ENCODE data around the gene HVCN1. TPM values are rescaled to one million over a fixed set of nuclear protein-coding genes. Genes with fewer than 3 reads are reported as not detected.
"Not testable (repeated sequence)": the region's sequence is repeated elsewhere in the genome, so short reads cannot be mapped to it uniquely, and the experiment has no call there.

HVCN1 gene
- total RNA-seq (10 to 100 TPM in 3 of 5 donors, 1 to 10 TPM in 2; 5.6 to 18.7 (median 14.2) TPM), total RNA-seq (1.1 to 27.4 (median 7.2) reads per million in 29 experiments)
- 15.9 TPM for total RNA-seq (2013)

- Histone ChIP-seq H3K4me3 (ENCODE audit: control insufficient read depth in 1 of 2, extremely low read depth in 1 of 2, low read length in 1 of 2) (peak within 1 kb of the TSS; percentile 63 to 75), H3K9me3 (no peaks in the 10 kb centered on the region), H3K27me3 (replicated peaks in 1 of 2; ENCODE audit: control insufficient read depth in 2 of 2, extremely low read depth in 1 of 2, insufficient read depth in 2 of 2, low read length in 1 of 2) (no peaks in the 10 kb centered on the region), H3K4me1 (ENCODE audit: control insufficient read depth in 1 of 2, extremely low read depth in 1 of 2, insufficient read depth in 2 of 2, low read length in 2 of 2) (peaks cover 11 to 38% of the 10 kb centered on the region in 2 experiments), H3K36me3 (ENCODE audit: control insufficient read depth in 2 of 2, extremely low read depth in 1 of 2, insufficient read depth in 1 of 2, low read length in 1 of 2) (peaks cover 2 to 5% of the 10 kb centered on the region in 2 donors), H3K27ac (ENCODE audit: low read length) (peak within 1 kb of the TSS; percentile 57)
- peaks cover 38 to 54% (median 38%) of the 10 kb centered on the region in 3 donors for H3K4me1 Mint-ChIP-seq
- DNase-seq (peak in 9 of 35 experiments; percentile 16 to 51 (median 22)), ATAC-seq (replicated peaks in 1 of 4) (peak; percentile 69 to 73 (median 72))
- CTCF ChIA-PET, result interaction anchor here in 1 of 2 donors (0.6 kb wide), 1 partner anchor 257 kb away, joined by 3 read pairs; no protein-coding TSS in a partner anchor
- H3K4me3 Mint-ChIP-seq, result peak within 1 kb of the TSS; percentile 87 to 95 (median 95)
- POLR2A ChIA-PET, result no interaction called here
- H3K36me3 Mint-ChIP-seq, result peaks cover 19% of the 10 kb centered on the region
- H3K27ac Mint-ChIP-seq, result peak within 1 kb of the TSS; percentile 89 to 91
- 23% methylated on average over 33 of the region's 64 CpGs for WGBS (ENCODE audit: insufficient coverage)
- no peaks in the 10 kb centered on the region for H3K27me3 Mint-ChIP-seq
- no peaks in the 10 kb centered on the region for H3K9me3 Mint-ChIP-seq
These were observed at the start of gene HVCN1 for GRCh38 chr12:110688446-110689280. HVCN1 (minus strand) TSS chr12:110689115; CDS start chr12:110683245, 5,870 bp downstream.

- H3K4me1 ChIP-seq (ENCODE audit: control insufficient read depth in 1 of 2, extremely low read depth in 1 of 2, insufficient read depth in 2 of 2, low read length in 2 of 2), result peaks cover 42 to 61% of the 10 kb centered on the region in 2 experiments
- ChIA-PET POLR2A (interaction anchor here (0.7 to 1.0 kb wide), 2 partner anchors 9 to 1229 kb away, joined by 3 read pairs; no protein-coding TSS in a partner anchor), CTCF (interaction anchor here in 1 of 2 donors (0.5 kb wide), 1 partner anchor 736 kb away, joined by 6 read pairs; no protein-coding TSS in a partner anchor)
- no peak for DNase-seq
- Mint-ChIP-seq H3K36me3 (peaks cover 14% of the 10 kb centered on the region), H3K9me3 (no peaks in the 10 kb centered on the region), H3K4me1 (peaks cover 72 to 81% (median 77%) of the 10 kb centered on the region in 3 donors), H3K27ac (peak overlapping the region; percentile 82 to 83), H3K27me3 (no peaks in the 10 kb centered on the region), H3K4me3 (peak overlapping the region; percentile 69 to 94 (median 76))
- H3K27ac ChIP-seq (ENCODE audit: low read length), result peak overlapping the region; percentile 19
- no peak overlapping the region for H3K4me3 ChIP-seq (ENCODE audit: control insufficient read depth in 1 of 2, extremely low read depth in 1 of 2, low read length in 1 of 2)
- no peaks in the 10 kb centered on the region for H3K9me3 ChIP-seq
- ATAC-seq (replicated peaks in 1 of 4), result no peak
- H3K27me3 ChIP-seq (replicated peaks in 1 of 2; ENCODE audit: control insufficient read depth in 2 of 2, extremely low read depth in 1 of 2, insufficient read depth in 2 of 2, low read length in 1 of 2), result no peaks in the 10 kb centered on the region
- WGBS (ENCODE audit: insufficient coverage), result 60% methylated on average over 1 of the region's 3 CpGs
- H3K36me3 ChIP-seq (ENCODE audit: control insufficient read depth in 2 of 2, extremely low read depth in 1 of 2, insufficient read depth in 1 of 2, low read length in 1 of 2), result peaks cover 3 to 18% of the 10 kb centered on the region in 2 donors
These were observed 48.6 kb upstream of the HVCN1 start for GRCh38 chr12:110737532-110737931.

- ATAC-seq (replicated peaks in 1 of 4), result not testable (repeated sequence)
- H3K36me3 Mint-ChIP-seq, result peaks cover 16% of the 10 kb centered on the region
- POLR2A ChIA-PET, result interaction anchor here in 1 of 2 donors (0.7 kb wide), 1 partner anchor 1229 kb away, joined by 3 read pairs; no protein-coding TSS in a partner anchor
These were observed 48.1 kb upstream of the HVCN1 start for GRCh38 chr12:110737016-110737415.

GRCh38 chr12:110733900-110734299 is 45.0 kb upstream of the HVCN1 start:
- H3K27ac ChIP-seq (ENCODE audit: low read length), result no peak overlapping the region
- CTCF ChIA-PET, result no interaction called here
- H3K27me3 ChIP-seq (replicated peaks in 1 of 2; ENCODE audit: control insufficient read depth in 2 of 2, extremely low read depth in 1 of 2, insufficient read depth in 2 of 2, low read length in 1 of 2), result no peaks in the 10 kb centered on the region
- Mint-ChIP-seq H3K4me1 (peaks cover 69 to 87% (median 81%) of the 10 kb centered on the region in 3 donors), H3K4me3 (peak overlapping the region; percentile 4 to 62 (median 46)), H3K36me3 (peaks cover 39% of the 10 kb centered on the region), H3K27me3 (no peaks in the 10 kb centered on the region), H3K9me3 (no peaks in the 10 kb centered on the region), H3K27ac (peak overlapping the region; percentile 71 to 75)
- peaks cover 3 to 47% of the 10 kb centered on the region in 2 donors for H3K36me3 ChIP-seq (ENCODE audit: control insufficient read depth in 2 of 2, extremely low read depth in 1 of 2, insufficient read depth in 1 of 2, low read length in 1 of 2)
- no peaks in the 10 kb centered on the region for H3K9me3 ChIP-seq
- POLR2A ChIA-PET, result interaction anchor here in 1 of 2 donors (0.6 kb wide), 1 partner anchor 13 kb away, joined by 3 read pairs; no protein-coding TSS in a partner anchor
- 83% methylated on average over 1 of the region's 1 CpG for WGBS (ENCODE audit: insufficient coverage)
- H3K4me1 ChIP-seq (ENCODE audit: control insufficient read depth in 1 of 2, extremely low read depth in 1 of 2, insufficient read depth in 2 of 2, low read length in 2 of 2), result peaks cover 21 to 51% of the 10 kb centered on the region in 2 experiments
- no peak for DNase-seq
- no peak overlapping the region for H3K4me3 ChIP-seq (ENCODE audit: control insufficient read depth in 1 of 2, extremely low read depth in 1 of 2, low read length in 1 of 2)
- no peak for ATAC-seq (replicated peaks in 1 of 4)

More at GRCh38 chr12:110737016-110737415, 48.1 kb upstream of the HVCN1 start:
- H3K27me3 ChIP-seq (replicated peaks in 1 of 2; ENCODE audit: control insufficient read depth in 2 of 2, extremely low read depth in 1 of 2, insufficient read depth in 2 of 2, low read length in 1 of 2); H3K9me3 ChIP-seq; H3K27ac ChIP-seq (ENCODE audit: low read length); H3K9me3 Mint-ChIP-seq; DNase-seq; H3K4me3 ChIP-seq (ENCODE audit: control insufficient read depth in 1 of 2, extremely low read depth in 1 of 2, low read length in 1 of 2); H3K27me3 Mint-ChIP-seq: not testable (repeated sequence)
- H3K4me1 Mint-ChIP-seq, result peaks cover 78 to 86% (median 82%) of the 10 kb centered on the region in 3 donors
- peak overlapping the region; percentile 44 to 85 for H3K27ac Mint-ChIP-seq
- WGBS (ENCODE audit: insufficient coverage), result no CpG with 5 or more reads among the region's 5 CpGs
- CTCF ChIA-PET, result interaction anchor here in 1 of 2 donors (1.0 kb wide), 1 partner anchor 10 kb away, joined by 5 read pairs; no protein-coding TSS in a partner anchor
- H3K4me1 ChIP-seq (ENCODE audit: control insufficient read depth in 1 of 2, extremely low read depth in 1 of 2, insufficient read depth in 2 of 2, low read length in 2 of 2), result peaks cover 42 to 61% of the 10 kb centered on the region in 2 experiments
- peaks cover 3 to 20% of the 10 kb centered on the region in 2 donors for H3K36me3 ChIP-seq (ENCODE audit: control insufficient read depth in 2 of 2, extremely low read depth in 1 of 2, insufficient read depth in 1 of 2, low read length in 1 of 2)
- H3K4me3 Mint-ChIP-seq, result peak overlapping the region; percentile 17 to 94 (median 39)

GRCh38 chr12:110733089-110733715 is 44.3 kb upstream of the HVCN1 start:
- peak overlapping the region; percentile 58 to 74 for H3K27ac Mint-ChIP-seq
- POLR2A ChIA-PET, result no interaction called here
- no peak overlapping the region for H3K27ac ChIP-seq (ENCODE audit: low read length)
- peaks cover 15 to 49% of the 10 kb centered on the region in 2 experiments for H3K4me1 ChIP-seq (ENCODE audit: control insufficient read depth in 1 of 2, extremely low read depth in 1 of 2, insufficient read depth in 2 of 2, low read length in 2 of 2)
- H3K4me3 ChIP-seq (ENCODE audit: control insufficient read depth in 1 of 2, extremely low read depth in 1 of 2, low read length in 1 of 2), result no peak overlapping the region
- 0% methylated on average over 1 of the region's 5 CpGs for WGBS (ENCODE audit: insufficient coverage)
- ATAC-seq (replicated peaks in 1 of 4) (no peak), DNase-seq (no peak)
- H3K4me1 Mint-ChIP-seq, result peaks cover 62 to 87% (median 80%) of the 10 kb centered on the region in 3 donors
- H3K4me3 Mint-ChIP-seq, result peak overlapping the region in 1 of 3 donors; percentile 62
- peaks cover 3 to 54% of the 10 kb centered on the region in 2 donors for H3K36me3 ChIP-seq (ENCODE audit: control insufficient read depth in 2 of 2, extremely low read depth in 1 of 2, insufficient read depth in 1 of 2, low read length in 1 of 2)
- CTCF ChIA-PET, result interaction anchor here (0.5 to 0.7 kb wide), 2 partner anchors 24 to 27 kb away, joined by 3 read pairs; no protein-coding TSS in a partner anchor
- no peaks in the 10 kb centered on the region for H3K9me3 Mint-ChIP-seq
- peaks cover 44% of the 10 kb centered on the region for H3K36me3 Mint-ChIP-seq
- no peaks in the 10 kb centered on the region for H3K27me3 ChIP-seq (replicated peaks in 1 of 2; ENCODE audit: control insufficient read depth in 2 of 2, extremely low read depth in 1 of 2, insufficient read depth in 2 of 2, low read length in 1 of 2)
- H3K27me3 Mint-ChIP-seq, result no peaks in the 10 kb centered on the region
- no peaks in the 10 kb centered on the region for H3K9me3 ChIP-seq

- Mint-ChIP-seq H3K27ac (peak overlapping the region; percentile 21 to 58), H3K36me3 (peaks cover 49% of the 10 kb centered on the region), H3K27me3 (no peaks in the 10 kb centered on the region), H3K4me3 (peak overlapping the region in 1 of 3 donors; percentile 25), H3K9me3 (no peaks in the 10 kb centered on the region), H3K4me1 (peaks cover 60 to 85% (median 77%) of the 10 kb centered on the region in 3 donors)
- CTCF ChIA-PET, result no interaction called here
- ATAC-seq (replicated peaks in 1 of 4), result no peak
- Histone ChIP-seq H3K4me3 (ENCODE audit: control insufficient read depth in 1 of 2, extremely low read depth in 1 of 2, low read length in 1 of 2) (no peak overlapping the region), H3K9me3 (no peaks in the 10 kb centered on the region), H3K36me3 (ENCODE audit: control insufficient read depth in 2 of 2, extremely low read depth in 1 of 2, insufficient read depth in 1 of 2, low read length in 1 of 2) (peaks cover 6 to 58% of the 10 kb centered on the region in 2 donors), H3K27ac (ENCODE audit: low read length) (no peak overlapping the region), H3K4me1 (ENCODE audit: control insufficient read depth in 1 of 2, extremely low read depth in 1 of 2, insufficient read depth in 2 of 2, low read length in 2 of 2) (peaks cover 9 to 45% of the 10 kb centered on the region in 2 experiments), H3K27me3 (replicated peaks in 1 of 2; ENCODE audit: control insufficient read depth in 2 of 2, extremely low read depth in 1 of 2, insufficient read depth in 2 of 2, low read length in 1 of 2) (no peaks in the 10 kb centered on the region)
- POLR2A ChIA-PET, result no interaction called here
- no peak for DNase-seq
- no CpG with 5 or more reads among the region's 3 CpGs for WGBS (ENCODE audit: insufficient coverage)
These were observed 43.7 kb upstream of the HVCN1 start for GRCh38 chr12:110732572-110732971.
